BJ (cell line): ENCODE data around the gene CPNE4. TPM values are rescaled to one million over a fixed set of nuclear protein-coding genes. Genes with fewer than 3 reads are reported as not detected.
A peak's percentile ranks its signal among the peaks of the same experiment; 100 is the strongest.

ENCODE experiments used
- CTCF ChIA-PET: fragments of 350-600 bp; formaldehyde crosslinking; extraction: SDS; loops from one replicate; lab custom pipeline; 2021; ENCODE audit warnings: antibody characterized with exemption, inconsistent platforms; lab: Yijun Ruan, JAX
- POLR2A ChIA-PET: fragments of 300-600 bp; sonication (Branson Sonifier 250); formaldehyde crosslinking; extraction: SDS; loops from one replicate; lab custom pipeline; 2021; ENCODE audit warnings: antibody characterized with exemption; lab: Charles Lee
- DNase-seq: peaks from one replicate; pipeline ENCODE4 v3.0.0-alpha.2; 2011; ENCODE audit warnings: low read depth
- H3K27me3 ChIP-seq: 2 replicates; pipeline ENCODE4 v1.6.0; 2011; ENCODE audit warnings: low read length; ENCODE audit not compliant: control insufficient read depth, insufficient read depth
- H3K36me3 ChIP-seq: 2 replicates; pipeline ENCODE4 v1.5.1; 2011; ENCODE audit warnings: low read length; ENCODE audit not compliant: control insufficient read depth, insufficient read depth
- H3K4me3 ChIP-seq: 2 replicates; pipeline ENCODE4 v1.5.1; 2011; ENCODE audit warnings: low read depth, mild to moderate bottlenecking, control low read depth, low read length
- polyA plus RNA-seq: library from polyadenylated mRNA; depleted of rRNA; stranded (reverse); fragments of >200 nt; gene quantifications from 2 replicates; pipeline ENCODE4 v1.2.3, GENCODE V29; 2011
- TF ChIP-seq, protein P1 (sequence below): IDR thresholded peaks from 2 replicates; pipeline ENCODE4 v1.5.1; 2011; ENCODE audit warnings: low read depth, mild to moderate bottlenecking, control low read depth, inconsistent platforms, low read length, moderate library complexity; ENCODE audit not compliant: insufficient read depth

CPNE4 gene
- polyA plus RNA-seq, 1 experiment = not detected

DNA sequence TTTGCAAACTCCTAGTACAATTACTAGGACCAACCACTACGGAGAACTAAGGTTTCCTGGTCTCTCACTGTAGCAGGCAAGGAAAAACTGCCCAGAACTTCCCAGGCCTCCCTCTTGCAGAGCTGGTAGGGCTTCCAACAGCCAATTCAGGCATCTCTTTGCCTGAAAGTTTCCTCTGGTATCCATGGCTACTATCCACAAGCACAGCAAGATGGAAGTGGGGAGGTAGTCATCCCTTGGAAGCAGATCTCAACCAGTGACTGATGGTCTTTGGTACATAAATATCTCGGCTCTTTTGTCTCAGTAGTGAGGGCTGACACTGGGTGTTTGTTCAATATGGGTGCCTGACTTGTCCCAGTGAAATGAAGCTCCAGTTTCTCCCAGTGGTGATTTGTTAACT, 330.7 kb downstream of the CPNE4 start:
- ChIA-PET POLR2A (no interaction called here), CTCF (interaction anchor here (1.6 kb wide), 1 partner anchor 29 kb away, joined by 3 read pairs; no protein-coding TSS in a partner anchor)
- no peak for DNase-seq

DNA sequence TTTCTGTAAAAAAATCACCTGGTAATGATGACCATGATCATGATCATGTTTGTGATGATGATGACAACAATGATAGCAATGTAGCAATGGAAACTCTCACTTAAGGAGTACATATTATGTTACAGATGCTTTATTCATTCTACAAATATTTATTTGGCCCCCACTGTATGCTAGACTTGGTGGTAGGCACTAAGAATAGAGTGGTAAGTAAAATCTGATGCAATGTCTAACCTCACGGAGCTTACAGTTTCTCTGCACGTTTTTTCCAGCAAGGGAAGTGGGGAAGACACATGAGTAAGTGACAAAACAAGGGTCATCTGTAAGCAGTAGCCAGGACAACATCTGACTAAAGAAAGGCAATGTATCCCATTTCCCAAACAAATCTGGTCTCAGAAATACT, 332.7 kb downstream of the CPNE4 start:
- Histone ChIP-seq H3K27me3 (no peaks in the 10 kb centered on the region), H3K4me3 (no peak overlapping the region), H3K36me3 (no peaks in the 10 kb centered on the region)
- peak; percentile 17 for DNase-seq
- ChIA-PET CTCF (no interaction called here), POLR2A (no interaction called here)
- TF ChIP-seq, protein P1, sequence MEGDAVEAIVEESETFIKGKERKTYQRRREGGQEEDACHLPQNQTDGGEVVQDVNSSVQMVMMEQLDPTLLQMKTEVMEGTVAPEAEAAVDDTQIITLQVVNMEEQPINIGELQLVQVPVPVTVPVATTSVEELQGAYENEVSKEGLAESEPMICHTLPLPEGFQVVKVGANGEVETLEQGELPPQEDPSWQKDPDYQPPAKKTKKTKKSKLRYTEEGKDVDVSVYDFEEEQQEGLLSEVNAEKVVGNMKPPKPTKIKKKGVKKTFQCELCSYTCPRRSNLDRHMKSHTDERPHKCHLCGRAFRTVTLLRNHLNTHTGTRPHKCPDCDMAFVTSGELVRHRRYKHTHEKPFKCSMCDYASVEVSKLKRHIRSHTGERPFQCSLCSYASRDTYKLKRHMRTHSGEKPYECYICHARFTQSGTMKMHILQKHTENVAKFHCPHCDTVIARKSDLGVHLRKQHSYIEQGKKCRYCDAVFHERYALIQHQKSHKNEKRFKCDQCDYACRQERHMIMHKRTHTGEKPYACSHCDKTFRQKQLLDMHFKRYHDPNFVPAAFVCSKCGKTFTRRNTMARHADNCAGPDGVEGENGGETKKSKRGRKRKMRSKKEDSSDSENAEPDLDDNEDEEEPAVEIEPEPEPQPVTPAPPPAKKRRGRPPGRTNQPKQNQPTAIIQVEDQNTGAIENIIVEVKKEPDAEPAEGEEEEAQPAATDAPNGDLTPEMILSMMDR = no peak

More for the DNA sequence above, 330.7 kb downstream of the CPNE4 start:
- H3K36me3 ChIP-seq = no peaks in the 10 kb centered on the region
- H3K27me3 ChIP-seq = no peaks in the 10 kb centered on the region
- no peak overlapping the region for H3K4me3 ChIP-seq
- TF ChIP-seq, protein P1 = no peak

DNA sequence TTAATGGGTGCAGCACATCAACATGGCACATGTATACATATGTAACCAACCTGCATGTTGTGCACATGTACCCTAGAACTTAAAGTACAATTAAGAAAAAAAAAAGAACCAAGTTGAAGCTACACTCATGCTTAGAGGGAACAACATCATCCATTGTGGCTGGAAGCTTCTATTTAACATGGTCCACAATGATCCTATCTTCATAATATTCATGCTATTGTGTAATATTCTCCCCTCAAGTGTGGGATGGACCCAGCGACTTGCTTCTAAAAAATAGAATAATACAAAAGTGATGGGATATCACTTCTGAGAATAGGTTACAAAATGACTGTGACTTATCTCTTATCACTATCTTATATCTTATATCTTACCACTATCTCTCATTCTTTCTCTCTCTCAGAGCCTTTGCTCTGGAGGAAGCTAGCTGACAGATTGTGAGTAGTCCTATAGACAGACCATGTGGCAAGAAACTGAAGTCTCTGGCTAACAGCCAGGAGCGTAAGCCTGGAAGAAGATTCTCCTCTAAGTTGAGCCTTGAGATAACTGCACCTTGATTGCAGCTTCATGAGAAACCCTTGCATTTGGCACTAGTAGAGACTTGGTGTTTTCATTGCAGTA, 333.6 kb downstream of the CPNE4 start:
- Histone ChIP-seq H3K36me3 (no peaks in the 10 kb centered on the region), H3K27me3 (no peaks in the 10 kb centered on the region), H3K4me3 (no peak overlapping the region)
- TF ChIP-seq, protein P1 = no peak
- ChIA-PET POLR2A (no interaction called here), CTCF (no interaction called here)
- no peak for DNase-seq

DNA sequence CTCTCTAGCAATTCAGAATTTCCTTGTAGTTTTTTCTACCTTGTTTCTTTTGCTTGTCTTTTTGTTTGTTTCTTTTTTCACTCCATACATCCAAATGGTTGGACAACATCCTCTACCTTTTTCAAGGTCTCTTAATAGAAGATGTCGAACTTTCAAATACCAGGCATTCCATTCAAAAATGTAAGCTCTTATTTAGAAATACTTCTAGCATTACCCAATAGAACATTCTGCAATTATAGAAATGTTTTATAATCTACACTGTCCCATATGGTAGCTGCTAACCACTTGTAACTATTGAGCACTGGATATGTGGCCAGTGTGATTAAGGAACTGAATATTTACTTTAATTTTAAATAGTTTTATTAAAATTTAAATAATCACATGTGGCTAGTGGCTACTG, 335.8 kb downstream of the CPNE4 start:
- no peaks in the 10 kb centered on the region for H3K36me3 ChIP-seq
- H3K4me3 ChIP-seq = no peak overlapping the region
- H3K27me3 ChIP-seq = no peaks in the 10 kb centered on the region
- no peak for DNase-seq
- ChIA-PET POLR2A (no interaction called here), CTCF (no interaction called here)
- TF ChIP-seq, protein P1 = no peak

DNA sequence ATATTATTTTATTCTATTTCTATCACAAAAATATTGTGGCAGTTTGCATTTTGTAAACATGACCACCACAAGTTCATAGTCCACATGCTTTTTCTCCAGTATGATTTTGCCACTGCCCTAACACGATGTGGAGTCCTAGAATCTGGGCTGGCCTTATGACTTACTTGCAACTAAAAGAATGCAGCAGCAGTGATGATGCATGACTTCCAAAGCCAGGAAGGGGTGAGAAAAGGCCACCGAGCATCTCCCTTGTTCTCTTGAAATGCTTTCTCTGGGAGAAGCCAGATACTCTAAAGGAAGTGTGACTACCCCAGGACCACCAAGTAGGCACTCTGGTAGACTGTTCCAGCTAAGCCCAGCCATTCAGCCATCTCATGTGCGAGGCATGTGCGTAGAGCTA, 340.4 kb downstream of the CPNE4 start:
- no peak for DNase-seq
- Histone ChIP-seq H3K4me3 (no peak overlapping the region), H3K36me3 (no peaks in the 10 kb centered on the region), H3K27me3 (no peaks in the 10 kb centered on the region)
- TF ChIP-seq, protein P1 = no peak
- CTCF ChIA-PET = no interaction called here
- POLR2A ChIA-PET = no interaction called here
